Measurements from ENCODE around the gene MAP1LC3C.

Gene MAP1LC3C

DNA sequence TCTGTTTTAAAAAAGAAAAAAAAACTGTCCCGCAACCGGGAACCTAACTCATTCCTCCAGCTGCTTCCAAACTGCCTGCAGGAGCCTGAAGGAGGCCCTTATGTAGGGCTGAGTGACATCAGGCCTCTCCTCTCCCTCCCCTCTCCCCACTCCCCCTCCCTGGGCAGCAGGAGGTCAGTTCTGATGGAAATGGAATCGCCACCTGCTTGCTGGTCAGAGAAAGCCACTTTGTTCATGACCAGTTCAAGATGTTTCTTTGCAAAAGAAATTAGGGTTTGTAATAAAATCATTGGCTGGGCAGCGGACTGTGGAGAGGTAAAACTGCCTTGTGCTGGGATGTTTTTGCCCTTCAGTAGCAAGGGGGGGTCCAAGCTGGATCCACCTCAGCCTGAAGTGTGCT, at the start of gene MAP1LC3C:
Gene MAP1LC3C, minus strand, starts transcription at position 73 of the 400 bp plus-strand sequence. CDS start 90 bp downstream, outside the sequence.
- DNase-seq, result no peak

DNA sequence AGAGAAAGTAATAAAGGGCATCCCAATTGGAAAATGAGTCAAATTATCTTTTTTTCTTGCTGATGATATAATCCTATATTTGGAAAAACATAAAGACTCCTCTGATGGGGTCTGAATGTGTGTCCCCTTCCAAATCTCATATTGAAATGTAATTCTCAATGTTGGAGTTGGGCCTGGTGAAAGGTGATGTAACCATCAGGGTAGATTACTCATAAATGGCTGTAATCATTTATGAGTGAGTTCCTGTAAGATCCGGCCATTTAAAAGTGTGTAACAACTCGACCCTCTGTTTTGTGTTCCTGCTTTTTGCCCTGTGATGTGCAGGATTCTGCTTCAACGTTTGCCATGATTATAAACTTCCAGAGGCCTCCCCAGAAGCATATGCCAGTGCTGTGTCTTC, 44.3 kb upstream of the MAP1LC3C start:
- no peak for DNase-seq

DNA sequence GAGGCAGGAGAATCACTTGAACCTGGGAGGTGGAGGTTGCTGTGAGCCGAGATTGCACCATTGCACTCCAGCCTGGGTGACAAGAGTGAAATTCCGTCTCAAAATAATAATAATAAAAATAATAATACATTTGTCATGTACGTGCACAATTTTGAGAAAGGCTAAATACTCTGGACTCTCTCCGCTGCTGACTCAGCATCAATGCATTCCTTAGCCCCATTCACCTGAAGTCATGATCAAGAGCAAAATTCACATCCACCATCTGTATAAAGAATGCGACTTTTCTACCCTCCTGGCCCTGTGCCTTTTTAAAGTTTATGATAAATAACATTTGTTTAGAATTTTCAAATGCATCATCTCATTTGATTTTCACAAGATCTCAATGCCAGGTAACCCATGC, 35.5 kb upstream of the MAP1LC3C start:
- DNase-seq, result no peak

DNA sequence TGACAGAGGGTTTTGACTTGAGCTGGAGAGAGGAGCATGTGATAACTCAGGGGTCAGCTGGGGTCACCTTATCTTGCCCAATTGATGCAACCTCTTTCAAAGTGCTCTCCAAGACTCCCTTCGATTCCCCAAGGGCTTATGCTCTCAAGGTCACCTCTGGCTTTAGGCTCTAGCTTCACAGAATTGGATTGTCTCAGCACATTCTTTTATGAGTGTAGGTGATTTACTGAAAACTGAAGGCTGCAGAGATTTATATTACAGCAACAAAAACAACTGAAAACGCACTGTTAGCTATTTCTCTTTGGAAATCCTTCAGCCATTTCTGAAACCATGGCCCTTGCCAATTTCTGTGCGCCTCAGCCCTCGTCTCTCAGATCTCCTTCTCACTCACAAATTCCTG, 34.5 kb upstream of the MAP1LC3C start:
- no peak for DNase-seq

DNA sequence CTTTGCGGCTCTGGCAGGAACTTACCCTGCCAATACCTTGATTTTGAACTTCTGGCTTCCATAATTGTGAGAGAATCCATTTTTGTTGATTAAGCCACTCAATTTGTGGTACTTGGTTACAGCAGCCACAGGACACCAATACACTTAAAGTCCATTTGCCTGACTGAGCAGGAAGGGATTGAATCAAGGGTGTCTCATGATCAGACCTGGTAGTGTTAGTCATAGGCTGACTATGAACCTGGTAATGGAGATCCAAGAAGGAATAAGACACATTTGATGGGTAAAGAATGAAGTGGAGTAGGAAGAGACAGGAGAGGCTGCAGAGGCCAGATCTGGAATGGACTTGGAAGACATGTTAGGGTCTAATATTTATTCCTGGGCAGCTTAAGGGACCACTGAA, 31.2 kb upstream of the MAP1LC3C start:
- no peak for DNase-seq

DNA sequence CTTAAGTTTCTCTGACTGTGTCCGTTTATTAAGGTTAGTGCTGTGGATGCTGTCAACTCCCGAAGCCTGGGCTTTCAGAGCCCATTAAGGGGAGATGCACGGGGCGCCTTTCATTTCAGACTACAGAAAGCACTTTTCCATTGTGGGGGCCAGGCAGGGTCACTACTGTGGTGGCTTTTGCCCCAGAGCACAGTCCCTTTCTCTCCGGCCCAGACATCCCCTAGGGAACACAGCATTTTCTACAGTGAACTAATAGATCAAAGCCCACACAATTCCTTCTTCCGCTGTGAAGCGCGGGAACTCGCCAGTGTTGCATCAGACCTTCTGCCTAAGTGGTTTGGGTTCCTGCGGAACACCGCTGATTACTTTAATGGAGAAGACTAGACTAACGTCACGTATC, 26.8 kb upstream of the MAP1LC3C start:
- no peak for DNase-seq

DNA sequence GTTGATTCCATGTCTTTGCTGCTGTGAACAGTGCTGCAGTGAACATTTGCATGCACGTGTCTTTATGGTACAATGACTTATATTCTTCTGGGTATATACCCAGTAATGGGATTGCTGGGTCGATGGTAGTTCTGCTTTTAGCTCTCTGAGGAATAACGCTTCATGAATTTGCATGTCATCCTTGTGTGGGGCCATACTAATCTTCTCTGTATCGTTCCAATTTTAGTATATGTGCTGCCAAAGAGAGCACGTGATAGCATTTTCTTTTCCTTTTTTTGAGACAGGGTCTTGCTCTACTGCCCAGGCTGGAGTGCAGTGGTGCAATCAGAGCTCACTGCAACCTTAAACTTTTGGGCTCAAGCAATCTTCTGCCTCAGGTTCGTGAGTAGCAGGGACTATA, 24.9 kb upstream of the MAP1LC3C start:
- no peak for DNase-seq

DNA sequence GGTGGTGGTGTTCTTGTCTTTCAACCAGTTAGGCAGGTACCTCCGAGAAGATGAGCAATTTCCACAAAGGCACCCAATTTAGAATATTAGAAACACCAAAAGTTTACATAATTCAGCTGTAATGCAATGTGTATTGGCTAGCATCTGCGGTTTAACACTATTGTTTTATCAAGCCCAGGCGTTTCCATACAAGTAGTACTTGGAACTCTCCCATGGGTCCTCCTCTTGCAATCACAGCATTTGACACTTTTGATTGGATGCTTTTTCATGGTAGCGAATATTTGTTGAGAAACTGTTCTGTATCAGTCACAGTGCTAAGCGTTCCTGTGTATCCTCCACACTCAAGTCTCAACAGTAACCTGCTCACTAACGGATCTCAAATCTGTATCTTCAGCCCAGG, 20.1 kb upstream of the MAP1LC3C start:
- no peak for DNase-seq

DNA sequence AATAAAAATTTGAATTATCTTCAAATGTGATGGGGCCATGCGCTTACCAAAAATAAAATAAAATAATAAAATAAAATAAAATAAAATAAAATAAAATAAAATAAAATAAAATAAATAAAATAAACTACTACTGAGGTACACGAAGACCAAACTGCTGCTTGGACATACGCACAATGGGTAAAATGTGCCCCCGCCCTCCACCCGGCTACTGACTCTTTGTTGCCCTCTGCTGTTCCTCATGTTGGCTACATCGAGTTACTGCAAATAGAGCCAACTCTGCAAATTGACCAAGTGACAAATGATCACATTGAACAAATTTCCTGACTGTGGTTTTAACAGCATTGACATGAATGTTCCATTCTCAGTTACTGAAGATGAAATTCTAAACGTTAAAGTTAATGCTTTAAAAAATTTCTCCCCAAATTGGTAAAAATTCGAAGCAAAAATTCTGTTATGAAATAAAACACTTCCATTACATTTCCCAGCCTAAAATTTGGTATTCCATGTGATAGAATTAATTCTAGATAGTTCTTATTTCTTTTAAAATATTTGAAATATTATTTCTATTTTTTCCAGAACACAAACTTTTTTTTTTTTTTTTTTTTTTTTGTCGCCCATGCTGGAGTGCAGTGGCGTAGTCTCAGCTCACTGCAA, 18.8 kb upstream of the MAP1LC3C start:
- DNase-seq, result no peak

DNA sequence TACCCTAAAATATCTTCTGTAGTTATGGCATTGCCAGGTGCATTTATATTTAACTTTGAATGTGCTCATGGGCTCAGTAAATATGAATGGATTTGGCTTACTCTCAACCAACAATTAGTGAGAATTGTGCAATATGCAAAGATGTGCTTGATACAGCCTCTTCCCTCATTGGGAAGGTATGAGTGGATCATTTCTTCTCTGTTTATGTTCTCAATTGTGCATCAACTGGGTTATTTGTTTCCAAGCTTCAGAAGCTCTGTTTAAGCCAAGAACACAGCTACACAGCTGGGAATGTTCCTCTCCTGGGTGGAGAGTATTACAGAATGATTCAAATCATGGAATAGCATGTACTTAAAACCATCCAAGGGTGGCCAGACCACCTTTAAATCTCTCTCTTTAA, 17.6 kb upstream of the MAP1LC3C start:
- DNase-seq, result no peak

DNA sequence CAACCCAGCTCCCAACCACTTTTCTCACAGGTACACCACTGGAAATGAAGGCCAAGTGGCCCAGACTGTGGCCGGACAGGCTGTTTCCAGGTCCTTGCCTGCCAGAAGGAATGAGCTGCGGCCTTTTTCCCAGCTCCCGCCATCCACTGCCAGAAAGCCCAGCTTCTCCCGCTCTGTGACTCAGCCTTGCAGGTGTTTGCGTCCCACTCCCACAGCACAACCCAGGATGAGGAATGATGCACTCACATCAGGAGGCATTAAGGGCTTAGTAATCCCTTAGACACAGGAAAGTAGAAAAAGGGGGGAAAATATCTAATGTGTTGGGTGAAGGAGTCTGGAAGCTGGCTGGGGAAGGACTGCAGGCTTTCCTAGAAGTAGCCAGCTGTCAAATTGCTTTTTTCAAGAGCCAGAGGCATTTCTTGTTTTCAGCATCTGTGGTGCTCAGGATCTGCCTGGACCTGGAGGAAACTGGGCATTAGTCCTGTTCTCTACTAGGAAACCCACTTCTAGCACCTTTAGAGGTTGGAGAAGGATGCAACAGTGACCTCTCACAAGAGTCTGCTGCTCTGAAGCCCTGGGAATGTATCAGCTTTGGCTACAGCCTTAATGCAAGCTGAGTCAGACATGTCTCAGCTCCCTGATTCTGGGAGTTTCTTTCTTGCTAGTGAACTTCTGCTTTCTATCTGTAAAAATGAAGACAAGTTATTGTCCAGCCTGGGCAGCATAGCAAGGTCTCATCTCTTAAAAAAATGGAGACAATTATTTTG, 13.2 kb upstream of the MAP1LC3C start:
- DNase-seq, result no peak

DNA sequence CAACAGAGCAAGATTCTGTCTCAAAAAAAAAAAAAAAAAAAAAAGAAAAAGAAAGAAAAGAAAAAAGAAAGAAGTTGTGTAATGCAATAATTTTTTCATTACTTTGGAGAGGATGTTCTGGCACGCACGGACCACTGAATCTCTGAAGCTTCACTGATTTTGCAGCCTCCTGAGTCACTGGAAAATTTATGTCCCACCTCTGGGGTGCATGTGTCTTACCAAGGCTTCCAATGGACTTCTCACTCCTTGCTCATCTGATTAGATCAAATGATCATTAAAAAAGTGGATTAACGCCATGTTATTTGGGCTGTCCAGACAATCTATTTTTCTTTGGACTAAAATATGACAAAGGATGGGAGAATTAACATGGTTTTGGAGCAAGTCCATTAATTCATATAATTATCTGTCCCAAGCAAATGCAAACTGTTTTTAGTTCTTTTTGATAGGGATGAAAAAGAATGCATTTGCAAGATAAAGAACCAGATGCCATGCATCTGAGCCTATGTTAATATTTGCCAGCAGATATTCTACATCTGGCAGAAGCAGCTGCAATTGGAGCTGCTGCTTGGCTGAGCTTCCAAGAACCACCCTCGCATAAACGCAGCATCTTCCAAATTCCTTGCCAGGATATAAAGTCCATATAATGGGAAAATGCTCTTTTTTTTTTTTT, 10.1 kb upstream of the MAP1LC3C start:
- no peak for DNase-seq

DNA sequence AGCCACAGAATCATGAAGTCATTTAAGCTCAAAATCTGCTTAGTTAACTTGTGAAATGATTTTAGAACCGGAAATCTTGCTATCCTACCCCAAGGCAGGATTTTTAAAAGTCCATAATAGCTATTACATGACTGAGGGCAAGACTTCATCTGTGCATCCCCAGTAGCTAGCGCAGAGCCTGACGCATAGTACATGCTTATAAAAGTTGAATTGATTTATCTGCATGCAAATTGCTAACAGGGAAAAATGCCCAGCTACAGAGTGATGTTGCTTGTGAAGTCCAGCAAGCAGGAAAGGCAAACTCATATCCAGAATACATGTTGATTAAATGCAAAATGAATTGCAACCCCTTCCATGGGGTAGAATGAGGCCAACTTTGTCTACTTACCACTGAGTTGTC, 8.1 kb upstream of the MAP1LC3C start:
- DNase-seq, result no peak

DNA sequence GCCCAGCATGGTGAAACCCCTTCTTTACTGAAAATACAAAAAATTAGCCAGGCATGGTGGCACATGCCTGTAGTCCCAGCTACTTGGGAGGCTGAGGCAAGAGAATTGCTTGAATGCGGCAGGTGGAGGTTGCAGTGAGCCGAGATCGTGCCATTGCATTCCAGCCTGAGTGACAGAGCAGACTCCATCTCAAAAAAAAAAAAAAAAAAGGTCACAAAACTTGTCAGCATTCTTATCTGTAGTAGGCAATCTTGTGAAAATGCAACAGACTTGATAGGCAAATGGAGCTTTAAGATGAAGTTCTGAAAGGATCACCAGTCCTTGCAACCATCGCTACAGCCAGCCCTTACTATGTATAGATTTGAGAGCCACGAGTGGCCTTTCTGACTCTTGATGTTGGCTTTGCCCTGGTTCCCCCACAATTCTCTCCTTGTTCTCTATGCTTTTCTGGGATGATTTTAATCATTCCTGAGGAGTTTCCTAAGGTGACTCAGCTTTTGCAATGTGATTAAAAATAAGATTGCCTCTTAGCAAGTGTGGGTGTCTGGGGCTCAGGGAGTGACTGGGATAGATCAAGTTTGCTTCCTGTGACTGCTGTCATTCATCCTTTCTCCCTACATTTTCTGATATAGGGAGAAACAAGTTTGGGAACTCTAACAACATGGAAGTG, 7.1 kb upstream of the MAP1LC3C start:
- no peak for DNase-seq

DNA sequence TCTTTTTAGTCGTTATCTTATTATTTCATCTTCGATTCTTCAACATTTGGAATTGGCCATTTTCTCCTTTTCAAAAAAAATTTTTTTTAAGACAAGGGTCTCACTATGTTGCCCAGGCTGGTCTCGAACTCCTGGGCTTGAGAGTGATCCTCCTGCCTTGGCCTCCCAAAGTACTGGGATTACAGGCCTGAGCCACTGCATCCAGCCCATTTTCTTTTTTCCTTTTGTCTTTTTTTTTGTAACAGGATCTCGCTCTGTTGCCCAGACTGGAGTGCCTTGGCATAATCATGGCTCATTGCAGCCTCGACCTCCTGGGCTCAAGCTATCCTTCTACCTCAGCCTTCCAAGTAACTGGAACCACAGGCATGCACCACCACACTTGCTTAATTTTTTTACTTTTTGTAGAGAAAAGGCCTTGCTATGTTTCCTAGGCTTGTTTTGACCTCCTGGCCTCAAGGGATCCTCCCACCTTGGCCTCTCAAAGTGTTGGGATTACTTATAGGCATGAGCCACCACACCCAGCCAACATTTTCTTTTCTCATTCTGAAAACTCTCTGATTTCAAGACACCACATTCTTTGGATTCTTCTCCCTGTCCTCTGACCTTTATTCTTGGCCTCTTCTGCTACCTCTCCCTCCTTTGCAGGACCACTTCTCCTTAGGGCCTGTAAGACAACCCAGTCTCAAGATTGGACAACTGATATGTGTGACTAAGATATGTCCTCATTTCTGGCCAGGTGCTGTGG, 6.0 kb upstream of the MAP1LC3C start:
- no peak for DNase-seq

DNA sequence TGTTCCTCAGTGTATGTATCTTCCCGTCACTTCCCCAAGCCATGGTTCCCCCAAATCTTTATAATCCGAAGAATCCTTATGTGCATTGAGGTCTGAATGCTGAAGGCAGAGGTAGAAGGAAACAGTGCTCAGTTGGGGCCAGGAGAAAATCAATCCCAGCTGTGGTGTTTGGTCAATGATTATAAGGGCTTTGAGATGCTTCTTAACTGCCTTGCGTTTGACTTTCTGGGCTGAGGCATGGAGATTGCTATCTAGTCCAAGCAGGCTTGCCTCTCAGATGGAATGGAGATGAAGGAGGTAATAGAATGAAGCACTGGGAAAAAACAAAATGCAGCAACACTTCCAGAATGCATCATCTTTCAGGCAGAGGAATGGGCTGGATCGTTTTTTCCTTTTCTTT, 3.6 kb upstream of the MAP1LC3C start:
- DNase-seq, result no peak

DNA sequence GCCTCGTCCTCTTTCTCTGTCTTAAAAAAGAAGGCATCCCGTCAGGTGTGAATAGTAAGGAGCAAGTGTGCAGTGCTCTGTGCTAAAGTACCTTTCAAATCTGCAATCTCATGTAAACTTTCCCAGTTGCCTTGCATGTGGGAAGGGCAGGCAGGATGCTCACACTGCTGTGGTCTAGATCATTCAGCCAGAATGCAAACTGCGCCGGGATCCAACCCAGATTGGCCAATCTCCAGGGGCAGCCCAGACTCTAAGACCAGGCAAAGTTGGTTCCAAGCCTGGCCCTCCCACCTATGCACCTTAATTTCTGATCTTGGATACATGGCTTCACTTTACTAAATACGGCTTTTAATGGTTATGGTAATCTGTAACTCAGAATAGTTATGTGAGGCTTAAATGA, 3.2 kb upstream of the MAP1LC3C start:
- DNase-seq, result no peak

DNA sequence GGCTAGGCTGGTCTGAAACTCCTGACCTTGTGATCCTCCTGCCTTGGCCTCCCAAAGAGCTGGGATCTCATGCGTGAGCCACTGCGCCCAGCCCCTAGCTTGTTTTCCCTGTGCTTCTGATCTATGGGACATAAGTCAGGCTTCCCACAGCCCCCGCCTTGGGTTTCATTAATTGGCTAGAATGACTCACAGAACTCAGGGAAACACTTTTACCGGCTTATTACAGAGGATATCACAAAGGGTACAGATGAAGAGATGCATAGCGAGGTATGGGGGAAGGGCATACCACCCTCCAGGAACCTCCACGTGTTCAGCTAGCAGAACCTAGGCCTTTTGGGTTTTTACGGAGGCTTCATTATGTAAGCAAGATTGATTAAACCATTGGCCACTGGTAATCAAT, 1.5 kb upstream of the MAP1LC3C start:
- no peak for DNase-seq

DNA sequence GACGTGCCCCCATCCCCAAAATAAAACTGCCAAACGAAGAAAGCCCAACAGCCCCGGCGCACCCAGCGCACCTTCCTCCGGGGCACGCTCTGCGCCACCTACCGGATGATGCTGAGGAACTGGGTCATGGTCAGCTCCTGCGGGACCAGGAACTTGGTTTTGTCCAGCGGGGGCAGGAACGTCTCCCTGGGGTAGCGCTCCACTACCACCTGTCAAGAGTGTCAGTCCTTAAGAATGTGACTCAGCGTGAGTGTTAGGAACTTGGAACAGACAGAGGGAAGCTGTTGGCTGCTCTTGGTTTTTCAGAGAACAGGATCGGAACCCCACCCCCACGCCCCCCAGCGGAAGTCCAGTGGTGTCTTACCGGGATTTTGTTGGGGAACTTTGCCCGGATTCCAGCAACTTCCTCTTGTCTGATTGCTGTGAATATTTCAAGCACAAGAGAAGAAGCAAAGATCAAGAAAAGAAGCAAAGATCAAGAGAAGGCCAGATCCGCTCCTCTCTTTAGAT, 431 bp downstream of the MAP1LC3C start:
- peak; percentile 78 for DNase-seq

DNA sequence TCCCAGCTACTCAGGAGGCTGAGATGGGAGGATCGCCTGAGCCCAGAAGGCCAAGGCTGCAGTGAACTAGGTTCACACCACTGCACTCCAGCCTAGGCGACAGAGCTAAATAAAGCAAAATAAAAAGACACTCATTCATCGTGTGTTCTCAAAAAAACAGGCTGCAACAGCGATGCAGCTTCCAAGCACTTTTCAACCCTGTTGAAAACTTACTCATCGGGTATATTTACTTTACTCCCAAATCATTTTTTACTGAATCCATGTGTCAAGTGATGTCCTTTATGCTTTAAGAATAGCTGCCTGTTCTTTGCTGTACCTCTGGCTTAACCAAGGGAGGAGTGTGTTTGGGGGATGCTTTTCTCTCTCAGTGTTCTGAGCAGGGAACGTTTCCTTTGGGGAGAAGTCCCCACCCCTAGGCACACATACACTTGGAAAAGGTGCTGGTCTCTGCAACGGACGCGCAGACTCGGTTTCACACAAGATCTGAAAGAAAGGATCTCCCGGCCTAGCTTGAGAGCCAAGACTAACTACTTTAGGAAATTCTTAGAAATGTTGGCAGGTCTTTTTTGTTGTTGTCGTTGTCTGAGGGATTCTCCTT, 1.4 kb downstream of the MAP1LC3C start:
- DNase-seq, result no peak

DNA sequence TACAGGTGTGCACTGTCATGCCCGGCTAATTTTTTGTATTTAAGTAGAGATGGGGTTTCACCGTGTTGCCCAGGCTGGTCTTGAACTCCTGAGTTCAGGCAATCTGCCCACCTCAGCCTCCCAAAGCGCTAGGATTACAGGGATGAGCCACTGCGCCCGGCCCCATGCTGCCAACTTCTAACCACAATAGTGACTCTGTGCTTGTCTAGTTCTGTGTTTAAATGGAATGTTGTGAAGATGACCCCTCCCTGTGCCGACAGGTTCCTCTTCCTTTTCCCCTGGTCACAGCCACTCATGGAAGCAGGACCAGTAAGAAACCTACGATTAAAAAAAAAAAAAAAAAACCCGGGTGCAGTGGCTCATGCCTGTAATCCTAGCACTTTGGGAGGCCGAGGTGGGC, 4.7 kb downstream of the MAP1LC3C start:
- DNase-seq, result no peak

DNA sequence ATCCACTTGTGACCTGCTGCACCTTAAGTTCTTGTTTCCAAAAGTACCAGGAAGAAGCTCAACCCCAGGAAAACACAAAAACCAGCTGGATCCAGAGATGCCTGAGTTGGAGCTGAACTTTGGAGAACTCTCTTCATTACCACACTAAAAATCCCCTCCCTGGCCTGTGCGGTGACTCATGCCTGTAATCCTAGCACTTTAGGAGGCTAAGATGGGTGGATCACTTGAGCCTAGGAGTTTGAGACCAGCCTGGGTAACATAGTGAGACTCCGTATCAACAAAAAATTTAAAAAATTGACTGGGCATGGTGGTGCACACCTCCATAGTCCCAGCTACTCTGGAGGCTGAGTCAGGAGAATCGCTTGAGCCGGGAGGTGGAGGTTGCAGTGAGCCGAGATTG, 6.2 kb downstream of the MAP1LC3C start:
- no peak for DNase-seq
